Measurements from ENCODE around the gene C16orf46. TPM values are rescaled to one million over a fixed set of nuclear protein-coding genes. Genes with fewer than 3 reads are reported as not detected.

The C16orf46 gene
- total RNA-seq (2014; rRNA removed; shearing (Covaris generic)) (0.59 and 0.78 TPM in 2 replicates), polyA plus RNA-seq (2016; fragmentation: Nextera tagmentation; extraction: Ambion mirVana) (1.3 and 1.4 TPM in 2 replicates)
- long read RNA-seq, partial matches to known transcripts: 1 of 1 reads
- long read RNA-seq, other reads (novel, unspliced or antisense): 0 of 1 reads

GRCh38 chr16:81077076-81077940 is at the start of gene C16orf46:
TSS of gene C16orf46 (minus strand) at chr16:81077238. CDS start at chr16:81063955, 13,283 bp downstream.
- Mint-ChIP-seq H3K9me3 (no peaks in the 10 kb centered on the region), H3K36me3 (ENCODE audit: low read depth) (peaks cover 10% of the 10 kb centered on the region), H3K4me3 (no peak within 1 kb of the TSS), H3K27me3 (ENCODE audit: insufficient read depth, low read depth, poor library complexity) (peaks cover 6% of the 10 kb centered on the region), H3K4me1 (peaks cover 7% of the 10 kb centered on the region; the same call in 2 of the 3 replicates), H3K27ac (no peak within 1 kb of the TSS)
- peak within 1 kb of the TSS; percentile 94 for H3K27ac ChIP-seq (ENCODE audit: low read depth)
- no peaks in the 10 kb centered on the region for H3K27me3 ChIP-seq (ENCODE audit: insufficient read depth)
- H4K20me1 ChIP-seq (replicated peaks; ENCODE audit: insufficient read depth): no peaks in the 10 kb centered on the region
- peak within 1 kb of the TSS; percentile 91 for H3K4me2 ChIP-seq
- ATAC-seq (peak; percentile 96), DNase-seq (ENCODE audit: low spot score) (peak; percentile 98)
- H3K4me3 ChIP-seq: peak within 1 kb of the TSS; percentile 89
- H3K4me1 ChIP-seq (ENCODE audit: insufficient read depth): peaks cover 19% of the 10 kb centered on the region
- H3K9me2 ChIP-seq (ENCODE audit: insufficient read depth): no peaks in the 10 kb centered on the region
- TF ChIP-seq CTCF (conservative IDR thresholded peaks at IDR 0.05; ENCODE audit: low read depth in 2 of 2): no peak
- TF ChIP-seq REST (IDR thresholded peaks at IDR 0.05; ENCODE audit: unreplicated experiment): no peak
- TF ChIP-seq NANOG (IDR thresholded peaks at IDR 0.05; ENCODE audit: borderline replicate concordance): no peak
- TF ChIP-seq CREB1 (CRISPR knock-in tag; IDR thresholded peaks at IDR 0.05; ENCODE audit: low read depth): peak; percentile 94
- no peak for TF ChIP-seq ZNF331 (CRISPR knock-in tag; IDR thresholded peaks at IDR 0.05; ENCODE audit: low read depth)
- TF ChIP-seq JUNB (IDR thresholded peaks at IDR 0.05; ENCODE audit: unreplicated experiment): no peak
- TF ChIP-seq POLR2AphosphoS5 (IDR thresholded peaks at IDR 0.05; ENCODE audit: low read depth): peak; percentile 77
- no peak for TF ChIP-seq ETS1 (IDR thresholded peaks at IDR 0.05)
- no peak for TF ChIP-seq EZH2 (IDR thresholded peaks at IDR 0.05; ENCODE audit: low read depth, unreplicated experiment)
- no peaks in the 10 kb centered on the region for H3F3A ChIP-seq (replicated peaks; ENCODE audit: low read depth)
- no peaks in the 10 kb centered on the region for H3K36me3 ChIP-seq (ENCODE audit: insufficient read depth)
- peak within 1 kb of the TSS; percentile 98 for H2AFZ ChIP-seq
- no peaks in the 10 kb centered on the region for H3K79me2 ChIP-seq (replicated peaks; ENCODE audit: insufficient read depth)

All from GM23338 (cell line).